ENCODE measurements around the gene TMTC1. TPM values are rescaled to one million over a fixed set of nuclear protein-coding genes. Genes with fewer than 3 reads are reported as not detected.

Gene TMTC1
- total RNA-seq, 2 experiments from 2014 or later = not detected

GRCh38 chr12:29593001-29593400, 190.7 kb downstream of the TMTC1 start:
- Histone ChIP-seq H3K9me3 (ENCODE audit: control insufficient read depth in 1 of 2, insufficient read depth in 1 of 2, low read length in 2 of 2) (no peaks in the 10 kb centered on the region), H3K27me3 (ENCODE audit: control insufficient read depth in 1 of 2, insufficient read depth in 2 of 2, low read length in 2 of 2) (peaks cover 0 to 5% of the 10 kb centered on the region in 2 experiments), H3K27ac (ENCODE audit: low read depth in 1 of 2, low read length in 2 of 2) (no peak overlapping the region), H3K4me3 (ENCODE audit: low read length) (no peak overlapping the region), H3K36me3 (ENCODE audit: insufficient read depth, low read length) (no peaks in the 10 kb centered on the region), H3K4me1 (ENCODE audit: insufficient read depth, low read length) (no peaks in the 10 kb centered on the region)
- TF ChIP-seq CTCF (IDR thresholded peaks at IDR 0.05) = no peak
- no peaks in the 10 kb centered on the region for H3K36me3 Mint-ChIP-seq (ENCODE audit: low read depth)
- intact Hi-C loops (cut with DNase I, micrococcal nuclease) = no loop called here
- ATAC-seq (ENCODE audit: poor library complexity) = no peak
- ChIA-PET POLR2A (no interaction called here), CTCF (no interaction called here)
- H3K27me3 Mint-ChIP-seq = peaks cover 13% of the 10 kb centered on the region
- H3K9me3 Mint-ChIP-seq = no peaks in the 10 kb centered on the region
- DNase-seq = no peak
- no peak overlapping the region for H3K4me3 Mint-ChIP-seq
- H3K27ac Mint-ChIP-seq = no peak overlapping the region
- no peaks in the 10 kb centered on the region for H3K4me1 Mint-ChIP-seq (ENCODE audit: low read depth)

GRCh38 chr12:29591140-29592020, 192.4 kb downstream of the TMTC1 start:
- ChIA-PET POLR2A (no interaction called here), CTCF (no interaction called here)
- H3K27me3 ChIP-seq (ENCODE audit: control insufficient read depth in 1 of 2, insufficient read depth in 2 of 2, low read length in 2 of 2) = peaks cover 0 to 5% of the 10 kb centered on the region in 2 experiments
- Mint-ChIP-seq H3K27me3 (peaks cover 12% of the 10 kb centered on the region), H3K4me3 (no peak overlapping the region), H3K36me3 (ENCODE audit: low read depth) (no peaks in the 10 kb centered on the region), H3K27ac (no peak overlapping the region), H3K9me3 (no peaks in the 10 kb centered on the region), H3K4me1 (ENCODE audit: low read depth) (no peaks in the 10 kb centered on the region)
- no peak for ATAC-seq (ENCODE audit: poor library complexity)
- DNase-seq = no peak
- no peak overlapping the region for H3K27ac ChIP-seq (ENCODE audit: low read depth in 1 of 2, low read length in 2 of 2)
- H3K4me3 ChIP-seq (ENCODE audit: low read length) = no peak overlapping the region
- no peaks in the 10 kb centered on the region for H3K36me3 ChIP-seq (ENCODE audit: insufficient read depth, low read length)
- intact Hi-C loops (cut with DNase I, micrococcal nuclease) = no loop called here
- no peaks in the 10 kb centered on the region for H3K9me3 ChIP-seq (ENCODE audit: control insufficient read depth in 1 of 2, insufficient read depth in 1 of 2, low read length in 2 of 2)
- H3K4me1 ChIP-seq (ENCODE audit: insufficient read depth, low read length) = no peaks in the 10 kb centered on the region
- no peak for TF ChIP-seq CTCF (IDR thresholded peaks at IDR 0.05)

GRCh38 chr12:29589851-29590250, 193.9 kb downstream of the TMTC1 start:
- Histone ChIP-seq H3K4me3 (ENCODE audit: low read length) (no peak overlapping the region), H3K27ac (ENCODE audit: low read depth in 1 of 2, low read length in 2 of 2) (no peak overlapping the region), H3K27me3 (ENCODE audit: control insufficient read depth in 1 of 2, insufficient read depth in 2 of 2, low read length in 2 of 2) (peaks cover 0 to 5% of the 10 kb centered on the region in 2 experiments), H3K9me3 (ENCODE audit: control insufficient read depth in 1 of 2, insufficient read depth in 1 of 2, low read length in 2 of 2) (no peaks in the 10 kb centered on the region), H3K4me1 (ENCODE audit: insufficient read depth, low read length) (no peaks in the 10 kb centered on the region), H3K36me3 (ENCODE audit: insufficient read depth, low read length) (no peaks in the 10 kb centered on the region)
- Mint-ChIP-seq H3K9me3 (no peaks in the 10 kb centered on the region), H3K4me3 (no peak overlapping the region), H3K4me1 (ENCODE audit: low read depth) (no peaks in the 10 kb centered on the region), H3K27ac (no peak overlapping the region), H3K36me3 (ENCODE audit: low read depth) (no peaks in the 10 kb centered on the region), H3K27me3 (peaks cover 8% of the 10 kb centered on the region)
- ChIA-PET POLR2A (no interaction called here), CTCF (interaction anchor here (0.9 kb wide), 1 partner anchor 19 kb away, joined by 3 read pairs; no protein-coding TSS in a partner anchor)
- ATAC-seq (ENCODE audit: poor library complexity) (no peak), DNase-seq (no peak)
- intact Hi-C loops (cut with DNase I, micrococcal nuclease) = no loop called here
- TF ChIP-seq CTCF (IDR thresholded peaks at IDR 0.05) = no peak

Data from CD4-positive, alpha-beta T cell (primary cell).